Measurements from ENCODE around the gene CD83. TPM values are rescaled to one million over a fixed set of nuclear protein-coding genes. Genes with fewer than 3 reads are reported as not detected.

Gene CD83
- total RNA-seq, 4 donors from 2014 or later, result 0.27 to 0.72 (median 0.56) TPM; not detected in 1

DNA sequence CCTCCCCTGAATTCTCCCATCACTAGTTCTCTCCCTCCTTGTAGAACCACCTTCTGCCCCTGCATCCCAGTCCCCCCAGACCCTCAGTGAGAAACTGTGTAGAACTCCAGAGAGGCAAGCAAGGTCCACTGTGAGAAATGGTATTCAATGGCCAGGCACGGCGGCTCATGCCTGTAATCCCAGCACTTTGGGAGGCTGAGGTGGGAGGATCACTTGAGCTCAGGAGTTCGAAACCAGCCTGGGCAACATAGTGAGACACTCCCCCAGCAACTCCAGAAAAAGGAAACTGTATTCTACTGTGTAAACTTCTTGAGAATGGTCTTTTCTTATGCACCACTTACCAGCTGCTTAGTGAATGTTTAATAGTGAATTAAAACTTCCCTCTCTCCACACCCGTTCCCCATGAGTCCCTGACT lies 8.2 kb upstream of the CD83 start:
- TF ChIP-seq, protein P1, sequence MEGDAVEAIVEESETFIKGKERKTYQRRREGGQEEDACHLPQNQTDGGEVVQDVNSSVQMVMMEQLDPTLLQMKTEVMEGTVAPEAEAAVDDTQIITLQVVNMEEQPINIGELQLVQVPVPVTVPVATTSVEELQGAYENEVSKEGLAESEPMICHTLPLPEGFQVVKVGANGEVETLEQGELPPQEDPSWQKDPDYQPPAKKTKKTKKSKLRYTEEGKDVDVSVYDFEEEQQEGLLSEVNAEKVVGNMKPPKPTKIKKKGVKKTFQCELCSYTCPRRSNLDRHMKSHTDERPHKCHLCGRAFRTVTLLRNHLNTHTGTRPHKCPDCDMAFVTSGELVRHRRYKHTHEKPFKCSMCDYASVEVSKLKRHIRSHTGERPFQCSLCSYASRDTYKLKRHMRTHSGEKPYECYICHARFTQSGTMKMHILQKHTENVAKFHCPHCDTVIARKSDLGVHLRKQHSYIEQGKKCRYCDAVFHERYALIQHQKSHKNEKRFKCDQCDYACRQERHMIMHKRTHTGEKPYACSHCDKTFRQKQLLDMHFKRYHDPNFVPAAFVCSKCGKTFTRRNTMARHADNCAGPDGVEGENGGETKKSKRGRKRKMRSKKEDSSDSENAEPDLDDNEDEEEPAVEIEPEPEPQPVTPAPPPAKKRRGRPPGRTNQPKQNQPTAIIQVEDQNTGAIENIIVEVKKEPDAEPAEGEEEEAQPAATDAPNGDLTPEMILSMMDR (IDR thresholded peaks at IDR 0.05 in 4 of 5, conservative IDR thresholded peaks at IDR 0.05 in 1 of 5), result no peak
- Histone ChIP-seq H3K36me3 (no peaks in the 10 kb centered on the region), H3K27ac (no peak overlapping the region), H3K9me3 (no peaks in the 10 kb centered on the region), H3K4me3 (no peak overlapping the region), H3K27me3 (peaks cover 0 to 6% (median 5%) of the 10 kb centered on the region in 3 donors), H3K4me1 (no peaks in the 10 kb centered on the region)
- in situ Hi-C loops (cut with MboI; ENCODE audit: low sequenced_read_pairs in 4 of 4) (no loop called here), intact Hi-C loops (cut with DNase I; ENCODE audit: low total_unique reads) (no loop called here)
- DNase-seq, result no peak
- ATAC-seq, result no peak

DNA sequence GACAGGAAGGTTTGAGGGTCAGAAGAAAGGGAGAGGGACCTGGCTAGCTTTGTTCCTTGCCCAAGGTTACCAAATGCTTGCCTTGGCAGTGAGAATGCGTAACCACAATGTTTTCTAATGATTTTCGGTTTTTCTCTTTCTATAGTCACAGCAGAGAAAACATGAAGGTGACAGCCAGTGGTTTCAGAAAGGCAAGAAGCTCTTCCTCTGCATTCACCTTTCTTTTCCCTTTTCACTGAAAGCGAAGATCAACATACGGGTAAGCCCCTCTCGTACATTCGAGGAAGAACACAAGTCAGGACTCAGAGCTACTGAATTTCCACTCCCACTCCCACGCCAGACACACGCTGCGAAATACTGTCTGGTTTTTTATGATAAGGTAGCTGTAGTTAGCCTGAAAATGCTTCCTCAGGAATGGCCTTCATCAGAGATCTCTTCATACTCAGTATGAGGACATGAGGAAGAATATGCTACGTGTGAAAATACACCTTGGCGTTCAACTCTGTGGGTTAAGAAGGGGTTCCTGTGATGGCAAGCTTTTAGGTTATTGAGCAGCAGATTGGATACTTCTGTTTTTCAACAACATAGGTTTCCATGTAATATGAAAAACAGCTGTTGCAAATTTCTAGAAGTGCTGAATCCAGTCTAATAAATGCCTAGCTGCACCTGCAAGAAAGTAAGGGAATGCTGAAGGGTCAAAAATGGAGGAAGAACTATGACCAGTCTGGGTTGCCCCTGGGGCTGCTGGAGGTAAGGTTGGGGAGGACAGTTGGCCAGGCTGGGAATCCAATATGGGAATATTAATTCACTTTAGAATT lies 7.4 kb upstream of the CD83 start:
- intact Hi-C loops (cut with DNase I; ENCODE audit: low total_unique reads), result no loop called here

DNA sequence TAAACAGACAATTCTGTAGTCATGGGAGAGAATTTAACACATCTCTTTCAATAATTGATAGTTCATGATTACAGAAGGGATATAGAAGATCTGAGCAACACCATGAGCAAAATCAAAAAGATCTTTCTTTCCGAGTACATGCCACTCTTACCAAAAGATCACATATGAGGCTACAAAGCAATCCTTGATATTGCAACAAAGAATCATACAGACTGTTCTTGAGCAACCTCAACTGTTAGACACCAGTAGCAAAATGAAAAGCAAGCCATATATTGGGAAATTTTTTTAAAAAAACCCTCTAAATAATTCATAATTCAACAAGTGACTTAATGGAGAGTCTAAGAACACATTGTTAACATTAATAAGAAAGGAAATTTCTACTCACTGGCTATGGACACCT lies 3.6 kb upstream of the CD83 start:
- H3K27ac ChIP-seq, result no peak overlapping the region
- TF ChIP-seq, protein P1 (IDR thresholded peaks at IDR 0.05 in 4 of 5, conservative IDR thresholded peaks at IDR 0.05 in 1 of 5), result no peak
- TF ChIP-seq POLR2A (IDR thresholded peaks at IDR 0.05), result no peak
- DNase-seq (no peak), ATAC-seq (no peak)
- intact Hi-C loops (cut with DNase I; ENCODE audit: low total_unique reads), result no loop called here
- in situ Hi-C loops (cut with MboI; ENCODE audit: low sequenced_read_pairs in 4 of 4), result no loop called here
- no peak overlapping the region for H3K4me3 ChIP-seq
- no peaks in the 10 kb centered on the region for H3K36me3 ChIP-seq
- no peaks in the 10 kb centered on the region for H3K9me3 ChIP-seq
- no peaks in the 10 kb centered on the region for H3K27me3 ChIP-seq
- H3K4me1 ChIP-seq, result peaks cover 0 to 5% of the 10 kb centered on the region in 2 donors

More for the DNA sequence above, 7.4 kb upstream of the CD83 start:
- in situ Hi-C loops (cut with MboI; ENCODE audit: low sequenced_read_pairs in 4 of 4), result no loop called here
- no peaks in the 10 kb centered on the region for H3K4me1 ChIP-seq
- peaks cover 0 to 6% (median 5%) of the 10 kb centered on the region in 3 donors for H3K27me3 ChIP-seq
- DNase-seq (no peak), ATAC-seq (no peak)
- no peaks in the 10 kb centered on the region for H3K36me3 ChIP-seq
- H3K9me3 ChIP-seq, result no peaks in the 10 kb centered on the region
- H3K4me3 ChIP-seq, result no peak overlapping the region
- no peak overlapping the region for H3K27ac ChIP-seq
- TF ChIP-seq POLR2A (IDR thresholded peaks at IDR 0.05), result no peak
- TF ChIP-seq, protein P1 (IDR thresholded peaks at IDR 0.05 in 4 of 5, conservative IDR thresholded peaks at IDR 0.05 in 1 of 5), result no peak

DNA sequence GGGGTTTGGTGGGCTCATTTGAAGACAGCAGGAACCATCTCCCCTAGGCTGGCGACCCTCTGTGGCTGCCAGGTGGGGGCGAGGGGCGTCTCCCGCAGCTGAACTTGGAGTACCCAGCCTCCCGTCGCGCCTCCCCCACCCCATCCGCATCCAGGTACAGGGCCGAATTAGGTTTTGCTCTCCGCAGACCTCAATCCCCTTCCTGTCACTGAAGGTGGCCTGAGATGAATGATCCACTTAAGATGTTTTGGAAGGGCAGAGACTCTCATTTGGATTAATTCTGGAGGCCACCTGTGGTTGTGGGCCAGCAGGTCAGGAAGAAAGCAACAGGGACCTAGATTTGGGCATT lies 493 bp downstream of the CD83 start:
- H3K9me3 ChIP-seq, result no peaks in the 10 kb centered on the region
- intact Hi-C loops (cut with DNase I; ENCODE audit: low total_unique reads), result no loop called here
- peak overlapping the region in 2 of 4 donors; percentile 11 to 26 for H3K27ac ChIP-seq
- ATAC-seq (no peak), DNase-seq (no peak)
- no peak for TF ChIP-seq POLR2A (IDR thresholded peaks at IDR 0.05)
- TF ChIP-seq, protein P1 (IDR thresholded peaks at IDR 0.05 in 4 of 5, conservative IDR thresholded peaks at IDR 0.05 in 1 of 5), result no peak
- H3K4me1 ChIP-seq, result peaks cover 5% of the 10 kb centered on the region in 2 donors
- H3K27me3 ChIP-seq, result no peaks in the 10 kb centered on the region
- in situ Hi-C loops (cut with MboI; ENCODE audit: low sequenced_read_pairs in 4 of 4), result no loop called here
- peak overlapping the region; percentile 53 to 66 (median 64) for H3K4me3 ChIP-seq
- no peaks in the 10 kb centered on the region for H3K36me3 ChIP-seq

All from gastrocnemius medialis (tissue), 4 donors.